HepG2 (cell line): ENCODE measurements around the gene GAL3ST2. TPM values are rescaled to one million over a fixed set of nuclear protein-coding genes. Genes with fewer than 3 reads are reported as not detected.

Experiments used
- AGO1 ChIP-seq: fragments of 200-400 bp; formaldehyde crosslinking; IDR thresholded peaks from 2 replicates; pipeline ENCODE4 v1.6.1; 2017; ENCODE audit warnings: mild to moderate bottlenecking, low read depth, low read length, moderate library complexity; ENCODE audit not compliant: poor library complexity, severe bottlenecking
- AGO2 ChIP-seq: fragments of 200-400 bp; formaldehyde crosslinking; optimal IDR thresholded peaks from 2 replicates; pipeline ENCODE3; 2017; ENCODE audit warnings: mild to moderate bottlenecking, low read depth, low read length, moderate library complexity
- ARID2 ChIP-seq: sonication (generic); formaldehyde crosslinking; IDR thresholded peaks from 2 replicates; pipeline ENCODE4 v1.8.1; 2022; ENCODE audit warnings: mild to moderate bottlenecking, missing genetic modification reagents, borderline replicate concordance
- ATF1 ChIP-seq: IDR thresholded peaks from 2 replicates; pipeline ENCODE4 v1.6.1; 2016; ENCODE audit warnings: mild to moderate bottlenecking, control low read depth
- GLI4 ChIP-seq: sonication (generic); formaldehyde crosslinking; IDR thresholded peaks from 2 replicates; pipeline ENCODE4 v1.5.1; 2020; ENCODE audit warnings: missing genetic modification reagents, mild to moderate bottlenecking, moderate library complexity, borderline replicate concordance
- HIVEP1 ChIP-seq: sonication (generic); formaldehyde crosslinking; IDR thresholded peaks from 2 replicates; pipeline ENCODE4 v1.4.0; 2020; ENCODE audit warnings: mild to moderate bottlenecking, missing genetic modification reagents
- HOXD1 ChIP-seq: sonication (generic); formaldehyde crosslinking; IDR thresholded peaks from 2 replicates; pipeline ENCODE4 v1.5.0; 2020; ENCODE audit warnings: missing genetic modification reagents
- KDM6A ChIP-seq: IDR thresholded peaks from 2 replicates; pipeline ENCODE4 v1.6.1; 2016; ENCODE audit warnings: low read depth
- MED8 ChIP-seq: sonication (generic); formaldehyde crosslinking; IDR thresholded peaks from 2 replicates; pipeline ENCODE4 v1.8.1; 2023; ENCODE audit warnings: mild to moderate bottlenecking, missing genetic modification reagents; ENCODE audit not compliant: insufficient replicate concordance
- NCOA1 ChIP-seq: sonication (generic); formaldehyde crosslinking; IDR thresholded peaks from 2 replicates; pipeline ENCODE4 v1.9.0; 2021; ENCODE audit warnings: missing genetic modification reagents
- NFE2L2 ChIP-seq: fragments of 150-350 bp; IDR thresholded peaks from 2 replicates; pipeline ENCODE4 v1.6.1; 2014; ENCODE audit warnings: low read length
- PATZ1 ChIP-seq: sonication (generic); formaldehyde crosslinking; IDR thresholded peaks from 2 replicates; pipeline ENCODE4 v1.4.0; 2020; ENCODE audit warnings: missing genetic modification reagents
- POLR2AphosphoS5 ChIP-seq: IDR thresholded peaks from 2 replicates; pipeline ENCODE4 v1.6.1; 2012; ENCODE audit warnings: low read depth, low read length
- REL ChIP-seq: sonication (generic); formaldehyde crosslinking; conservative IDR thresholded peaks from 2 replicates; pipeline ENCODE4 v1.8.0; 2022; ENCODE audit warnings: mild to moderate bottlenecking, missing genetic modification reagents, moderate library complexity
- REPIN1 ChIP-seq: sonication (generic); formaldehyde crosslinking; IDR thresholded peaks from 2 replicates; pipeline ENCODE4 v1.8.0; 2022; ENCODE audit warnings: missing genetic modification reagents, low read depth, mild to moderate bottlenecking, borderline replicate concordance
- SMAD1 ChIP-seq: sonication (generic); formaldehyde crosslinking; IDR thresholded peaks from 2 replicates; pipeline ENCODE4 v1.4.0; 2020; ENCODE audit warnings: missing genetic modification reagents, low read depth, mild to moderate bottlenecking, borderline replicate concordance
- SP1 ChIP-seq, 2 experiments: fragments of 450-650 bp in 1 of 2; sonication (generic) in 1 of 2; formaldehyde crosslinking in 1 of 2; IDR thresholded peaks; 2 replicates each; pipeline versions ENCODE4 v1.4.0 to v1.6.1; 2016 to 2020; ENCODE audit warnings: missing genetic modification reagents in 1 of 2
- TAF1 ChIP-seq: sonication (generic); formaldehyde crosslinking; IDR thresholded peaks from 2 replicates; pipeline ENCODE4 v1.4.0; 2020; ENCODE audit warnings: missing genetic modification reagents
- THAP11 ChIP-seq: IDR thresholded peaks from 2 replicates; pipeline ENCODE4 v1.6.1; 2016; ENCODE audit warnings: missing biosample characterization, missing genetic modification reagents
- TMF1 ChIP-seq: sonication (generic); formaldehyde crosslinking; IDR thresholded peaks from 2 replicates; pipeline ENCODE4 v1.8.1; 2022; ENCODE audit warnings: low read depth, missing genetic modification reagents
- ZBTB7A ChIP-seq: sonication (generic); formaldehyde crosslinking; IDR thresholded peaks from 2 replicates; pipeline ENCODE4 v1.8.0; 2022; ENCODE audit warnings: mild to moderate bottlenecking, missing genetic modification reagents
- ZNF44 ChIP-seq: sonication (generic); formaldehyde crosslinking; IDR thresholded peaks from 2 replicates; pipeline ENCODE4 v1.5.1; 2020; ENCODE audit warnings: mild to moderate bottlenecking, missing genetic modification reagents
- ZNF766 ChIP-seq: sonication (generic); formaldehyde crosslinking; IDR thresholded peaks from 2 replicates; pipeline ENCODE4 v1.5.0; 2020; ENCODE audit warnings: missing genetic modification reagents, borderline replicate concordance
- polyA plus RNA-seq, 8 experiments: library from polyadenylated mRNA; depleted of rRNA in 3 of 8; stranded (reverse) in 7 of 8; unstranded in 1 of 8; fragments of >200 nt; fragmentation: Illumina TruSeq in 4 of 8; extraction: Trizol in 4 of 8; gene quantifications; 2 replicates each; pipeline versions ENCODE4 v1.2.1 to v1.2.3, GENCODE V29; 2011 to 2016; ENCODE audit warnings: low read depth in 4 of 8, missing spikeins in 1 of 8, mixed read lengths in 1 of 8; ENCODE audit not compliant: insufficient read depth in 1 of 8
- total RNA-seq, 5 experiments: library from RNA; depleted of rRNA; stranded (reverse); fragments of >200 nt; fragmentation: Illumina TruSeq; extraction: Trizol; gene quantifications; 2 replicates each; pipeline ENCODE4 v1.2.3, GENCODE V29; 2016; ENCODE audit warnings: low read depth in 1 of 5
- TF ChIP-seq, protein P1 (sequence below): sonication (generic); formaldehyde crosslinking; IDR thresholded peaks from 2 replicates; pipeline ENCODE4; 2020; ENCODE audit warnings: missing genetic modification reagents, mild to moderate bottlenecking, borderline replicate concordance

The GAL3ST2 gene
- total and polyA plus RNA-seq, 2 of the 13 experiments (the other 11 are each of a cell fraction or from before 2014, with no cell fraction given): 0.17 to 0.20 TPM

DNA sequence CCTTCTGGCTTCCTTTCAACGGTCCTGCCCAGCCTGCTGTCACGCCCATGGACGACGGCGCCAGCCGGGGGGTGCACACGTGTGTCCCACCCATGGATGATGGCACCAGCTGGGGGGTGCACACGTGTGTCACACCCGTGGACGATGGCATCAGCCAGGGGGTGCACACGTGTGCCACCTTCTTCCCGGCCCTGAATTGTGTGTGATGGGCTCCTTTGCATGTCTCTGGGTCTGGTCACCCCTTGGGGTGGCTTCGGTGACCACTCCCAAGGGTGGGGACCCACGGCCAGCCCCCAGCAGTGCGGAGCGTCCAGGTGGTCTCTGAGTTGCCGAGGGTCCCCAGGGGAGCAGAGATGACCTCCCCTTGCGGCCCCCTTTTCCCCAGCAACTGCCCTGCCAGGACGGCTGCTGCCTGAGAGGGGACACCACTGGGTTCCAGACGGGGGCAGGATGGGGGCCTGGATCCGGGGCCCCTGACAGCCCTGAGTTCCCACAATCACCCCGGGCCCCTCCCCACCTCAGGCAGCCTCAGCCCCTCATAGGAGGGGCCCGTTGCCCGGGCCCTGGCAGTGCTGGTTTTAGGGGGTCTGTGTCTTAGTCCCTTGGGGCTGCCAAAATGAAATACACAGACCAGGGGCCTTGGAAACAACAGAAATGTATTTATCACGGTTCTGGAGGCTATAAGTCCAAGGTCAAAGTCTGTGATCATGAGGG is 41.8 kb downstream of the GAL3ST2 start (continued):
- TF ChIP-seq NCOA1 (CRISPR knock-in tag): no peak
- TF ChIP-seq AGO2: peak; percentile 99
- 0 out of 2 replicates have a peak, but pooled peaks have one; percentile 4 for TF ChIP-seq PATZ1
- no peak for TF ChIP-seq NFE2L2
- TF ChIP-seq HIVEP1 (CRISPR knock-in tag): no peak
- TF ChIP-seq POLR2AphosphoS5: peak; percentile 39
- TF ChIP-seq REL (CRISPR knock-in tag): no peak
- peak; percentile 55; the same call in 1 of the 2 replicates for TF ChIP-seq ZBTB7A (CRISPR knock-in tag)
- TF ChIP-seq SMAD1 (CRISPR knock-in tag): 0 out of 2 replicates have a peak, but pooled peaks have one; percentile 30
- TF ChIP-seq KDM6A (CRISPR knock-in tag): no peak; the same call in 1 of the 2 replicates
- no peak for TF ChIP-seq ZNF44 (CRISPR knock-in tag)
- no peak for TF ChIP-seq REPIN1 (CRISPR knock-in tag)
- TF ChIP-seq ZNF766: peak; percentile 42; the same call in 1 of the 2 replicates
- TF ChIP-seq GLI4 (CRISPR knock-in tag): no peak
- TF ChIP-seq SP1 (IDR thresholded peaks at IDR 0.05): no peak
- TF ChIP-seq SP1 (CRISPR knock-in tag; IDR thresholded peaks at IDR 0.05): no peak
- TF ChIP-seq TMF1 (CRISPR knock-in tag): no peak
- TF ChIP-seq HOXD1 (CRISPR knock-in tag): peak; percentile 17; the same call in 1 of the 2 replicates
- no peak for TF ChIP-seq ARID2 (CRISPR knock-in tag)
- peak; percentile 97 for TF ChIP-seq AGO1
- TF ChIP-seq, protein P1, sequence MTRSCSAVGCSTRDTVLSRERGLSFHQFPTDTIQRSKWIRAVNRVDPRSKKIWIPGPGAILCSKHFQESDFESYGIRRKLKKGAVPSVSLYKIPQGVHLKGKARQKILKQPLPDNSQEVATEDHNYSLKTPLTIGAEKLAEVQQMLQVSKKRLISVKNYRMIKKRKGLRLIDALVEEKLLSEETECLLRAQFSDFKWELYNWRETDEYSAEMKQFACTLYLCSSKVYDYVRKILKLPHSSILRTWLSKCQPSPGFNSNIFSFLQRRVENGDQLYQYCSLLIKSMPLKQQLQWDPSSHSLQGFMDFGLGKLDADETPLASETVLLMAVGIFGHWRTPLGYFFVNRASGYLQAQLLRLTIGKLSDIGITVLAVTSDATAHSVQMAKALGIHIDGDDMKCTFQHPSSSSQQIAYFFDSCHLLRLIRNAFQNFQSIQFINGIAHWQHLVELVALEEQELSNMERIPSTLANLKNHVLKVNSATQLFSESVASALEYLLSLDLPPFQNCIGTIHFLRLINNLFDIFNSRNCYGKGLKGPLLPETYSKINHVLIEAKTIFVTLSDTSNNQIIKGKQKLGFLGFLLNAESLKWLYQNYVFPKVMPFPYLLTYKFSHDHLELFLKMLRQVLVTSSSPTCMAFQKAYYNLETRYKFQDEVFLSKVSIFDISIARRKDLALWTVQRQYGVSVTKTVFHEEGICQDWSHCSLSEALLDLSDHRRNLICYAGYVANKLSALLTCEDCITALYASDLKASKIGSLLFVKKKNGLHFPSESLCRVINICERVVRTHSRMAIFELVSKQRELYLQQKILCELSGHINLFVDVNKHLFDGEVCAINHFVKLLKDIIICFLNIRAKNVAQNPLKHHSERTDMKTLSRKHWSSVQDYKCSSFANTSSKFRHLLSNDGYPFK (CRISPR knock-in tag): no peak
- TF ChIP-seq ATF1: no peak
- no peak for TF ChIP-seq MED8 (CRISPR knock-in tag)
- TF ChIP-seq THAP11 (CRISPR knock-in tag): no peak
- peak; percentile 18; the same call in 1 of the 2 replicates for TF ChIP-seq TAF1 (CRISPR knock-in tag)
